GM18870 (cell line): ENCODE data around the gene SRGAP1.
"Not testable (repeated sequence)": the region's sequence is repeated elsewhere in the genome, so short reads cannot be mapped to it uniquely, and the experiment has no call there.

Experiments
- ATAC-seq: cut with Tn5 transposase; IDR thresholded peaks from one replicate; pipeline ENCODE4 v1.9.1; 2021; ENCODE audit warnings: moderate library complexity; ENCODE audit not compliant: unreplicated experiment

The SRGAP1 gene

GRCh38 chr12:63836936-63837335, 7.6 kb upstream of the SRGAP1 start:
- ATAC-seq = no peak

- ATAC-seq = no peak
Observed at GRCh38 chr12:63838411-63838810, 6.1 kb upstream of the SRGAP1 start.

GRCh38 chr12:63841011-63841410, 3.5 kb upstream of the SRGAP1 start:
- no peak for ATAC-seq

GRCh38 chr12:63841571-63841970, 2.9 kb upstream of the SRGAP1 start:
- no peak for ATAC-seq

GRCh38 chr12:63842750-63843149, 1.8 kb upstream of the SRGAP1 start:
- not testable (repeated sequence) for ATAC-seq

- no peak for ATAC-seq
Observed at GRCh38 chr12:63843254-63843720, 1.2 kb upstream of the SRGAP1 start.

- peak; percentile 88 for ATAC-seq
Observed at GRCh38 chr12:63843721-63844390, 644 bp upstream of the SRGAP1 start.

GRCh38 chr12:63845726-63846125, 1.2 kb downstream of the SRGAP1 start:
- no peak for ATAC-seq

- ATAC-seq = no peak
Observed at GRCh38 chr12:63846238-63846967, 1.9 kb downstream of the SRGAP1 start.

GRCh38 chr12:63848450-63848849, 4.0 kb downstream of the SRGAP1 start:
- ATAC-seq = no peak

GRCh38 chr12:63849106-63849620, 4.7 kb downstream of the SRGAP1 start:
- no peak for ATAC-seq

- ATAC-seq = no peak
Observed at GRCh38 chr12:63849641-63850040, 5.1 kb downstream of the SRGAP1 start.

- no peak for ATAC-seq
Observed at GRCh38 chr12:63853978-63854377, 9.5 kb downstream of the SRGAP1 start.

- no peak for ATAC-seq
Observed at GRCh38 chr12:63855299-63855698, 10.8 kb downstream of the SRGAP1 start.

- no peak for ATAC-seq
Observed at GRCh38 chr12:63857771-63858670, 13.5 kb downstream of the SRGAP1 start.

GRCh38 chr12:63859880-63860279, 15.4 kb downstream of the SRGAP1 start:
- not testable (repeated sequence) for ATAC-seq

- ATAC-seq = no peak
Observed at GRCh38 chr12:63862187-63862968, 17.9 kb downstream of the SRGAP1 start.

- no peak for ATAC-seq
Observed at GRCh38 chr12:63862969-63863230, 18.4 kb downstream of the SRGAP1 start.

- no peak for ATAC-seq
Observed at GRCh38 chr12:63863658-63864453, 19.4 kb downstream of the SRGAP1 start.

- ATAC-seq = no peak
Observed at GRCh38 chr12:63864454-63864706, 19.9 kb downstream of the SRGAP1 start.
